HUDEP-2 (cell line): ENCODE results near the gene OR6M1.

Experiments used
- DNase-seq, 76 experiments: peaks; one replicate each; lab custom pipeline; 2025; ENCODE audit not compliant: unreplicated experiment in 76 of 76; lab: John Stamatoyannopoulos, UW

Gene OR6M1, protein sequence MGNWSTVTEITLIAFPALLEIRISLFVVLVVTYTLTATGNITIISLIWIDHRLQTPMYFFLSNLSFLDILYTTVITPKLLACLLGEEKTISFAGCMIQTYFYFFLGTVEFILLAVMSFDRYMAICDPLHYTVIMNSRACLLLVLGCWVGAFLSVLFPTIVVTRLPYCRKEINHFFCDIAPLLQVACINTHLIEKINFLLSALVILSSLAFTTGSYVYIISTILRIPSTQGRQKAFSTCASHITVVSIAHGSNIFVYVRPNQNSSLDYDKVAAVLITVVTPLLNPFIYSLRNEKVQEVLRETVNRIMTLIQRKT

DNA sequence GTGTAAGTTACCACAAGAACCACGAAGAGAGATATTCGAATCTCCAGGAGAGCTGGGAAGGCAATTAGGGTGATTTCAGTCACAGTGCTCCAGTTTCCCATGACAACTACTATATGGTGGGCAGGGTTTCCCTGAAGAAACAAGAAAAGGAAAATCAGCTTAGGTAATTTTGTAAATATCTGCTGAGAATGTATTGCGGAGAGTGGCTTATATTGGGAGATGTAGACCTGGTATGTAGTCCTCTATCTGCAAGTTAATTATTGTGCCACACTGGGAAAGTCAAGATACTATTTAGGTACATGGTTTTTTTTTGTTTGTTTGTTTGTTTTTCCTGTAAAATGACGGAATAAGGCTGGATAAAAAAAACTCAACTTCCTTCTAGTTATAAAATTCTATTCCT lies at the start of gene OR6M1:
Gene OR6M1 (minus strand): TSS at position 101 of the 400 bp plus-strand sequence. CDS start 0 bp downstream, at position 101.
- no peak for DNase-seq

- no peak for DNase-seq
Observed at GRCh38 chr11:123853038-123853437, 46.9 kb upstream of the OR6M1 start.

DNA sequence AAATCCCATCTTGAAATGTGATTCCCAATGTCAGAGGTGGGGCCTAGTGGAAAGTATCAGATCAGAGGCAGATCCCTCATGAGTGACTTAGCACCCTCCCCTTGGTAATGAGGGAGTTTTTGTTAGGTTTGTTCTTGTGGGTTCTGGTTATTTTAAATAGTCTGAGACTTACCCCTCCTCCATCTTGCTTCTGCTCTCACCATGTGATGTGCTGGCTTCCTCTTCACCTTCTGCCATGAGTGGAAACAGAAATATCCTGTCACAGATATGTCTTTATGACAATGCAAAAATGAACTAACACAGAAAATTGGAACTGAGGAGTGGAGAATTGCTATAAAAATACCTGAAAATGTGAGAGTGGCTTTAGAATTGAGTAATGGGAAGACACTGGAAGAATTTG lies 46.2 kb upstream of the OR6M1 start:
- no peak for DNase-seq

- no peak for DNase-seq
Observed at GRCh38 chr11:123851110-123851509, 45.0 kb upstream of the OR6M1 start.

DNA sequence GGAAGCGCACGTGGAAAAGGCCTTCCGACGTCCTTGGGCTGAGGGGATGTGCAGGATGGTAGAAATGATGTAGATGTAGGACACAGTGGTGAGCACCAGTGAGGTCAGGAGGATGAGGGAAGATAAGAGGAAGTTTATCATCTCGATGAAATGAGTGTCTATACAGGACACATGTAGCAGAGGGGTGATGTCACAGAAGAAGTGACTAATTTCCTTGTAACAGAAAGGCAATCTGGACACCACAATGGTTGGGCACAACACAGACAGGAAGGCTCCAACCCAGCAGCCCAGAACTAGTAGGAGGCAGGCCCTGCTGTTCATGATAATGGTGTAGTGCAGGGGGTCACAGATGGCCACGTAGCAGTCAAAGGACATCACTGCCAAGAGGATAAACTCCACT lies 35.0 kb upstream of the OR6M1 start:
- no peak for DNase-seq

- DNase-seq = no peak
Observed at GRCh38 chr11:123839131-123839530, 33.0 kb upstream of the OR6M1 start.

GRCh38 chr11:123838659-123839058 lies 32.5 kb upstream of the OR6M1 start:
- no peak for DNase-seq

DNA sequence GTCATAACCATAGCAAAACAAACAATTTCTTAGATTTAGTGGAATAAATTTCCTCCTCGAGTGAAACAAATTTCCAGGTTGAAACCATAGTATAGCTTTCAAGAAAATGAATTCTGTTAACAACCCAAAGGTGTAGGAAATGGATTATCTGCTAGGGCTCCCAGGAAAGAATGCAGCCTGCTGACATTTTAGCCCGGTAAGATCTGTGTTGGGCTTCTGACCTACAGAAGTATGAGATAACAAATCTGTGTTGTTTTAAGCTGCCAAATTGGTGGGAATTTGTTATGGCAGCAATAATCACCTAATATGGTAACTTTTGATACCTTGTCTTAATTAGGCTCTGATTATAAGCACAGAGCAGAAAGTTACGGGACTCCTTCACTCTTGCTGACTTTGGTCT lies 32.0 kb upstream of the OR6M1 start:
- DNase-seq = no peak

DNA sequence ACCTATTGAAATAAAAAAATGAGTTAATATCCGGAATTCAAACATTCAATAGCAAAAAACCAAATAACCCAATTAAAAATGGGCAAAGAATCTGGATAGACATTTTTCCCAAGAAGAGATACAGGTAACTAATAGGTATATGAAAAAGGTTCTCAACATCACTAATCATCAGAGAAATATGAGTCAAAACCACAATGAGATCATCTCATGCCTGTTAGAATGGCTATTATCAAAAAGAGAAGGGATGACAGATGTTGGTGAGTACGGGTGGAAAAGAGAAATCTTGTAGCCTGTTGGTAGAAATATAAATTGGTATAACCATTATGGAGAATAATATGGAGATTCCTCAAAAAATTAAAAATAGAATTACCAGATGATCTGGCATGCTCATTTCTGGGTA lies 26.9 kb upstream of the OR6M1 start:
- DNase-seq = no peak

DNA sequence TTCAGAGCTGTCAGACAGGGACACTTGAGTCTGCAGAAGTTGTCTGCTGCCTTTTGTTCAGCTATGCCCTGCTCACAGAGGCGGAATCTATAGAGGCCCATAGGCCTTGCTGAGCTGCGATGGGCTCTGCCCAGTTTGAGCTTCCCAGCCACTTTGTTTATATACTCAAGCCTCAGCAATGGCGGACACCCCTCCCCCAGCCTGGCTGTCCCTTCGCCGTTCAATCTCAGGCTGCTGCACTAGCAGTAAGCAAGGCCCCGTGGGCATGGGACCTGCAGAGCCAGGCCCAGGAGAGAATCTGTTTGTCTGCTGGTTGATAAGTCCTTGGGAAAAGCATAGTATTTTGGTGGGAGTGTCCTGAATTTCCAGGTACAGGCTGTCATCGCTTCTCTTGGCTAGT lies 23.6 kb upstream of the OR6M1 start:
- no peak for DNase-seq

- no peak for DNase-seq
Observed at GRCh38 chr11:123822599-123822998, 16.4 kb upstream of the OR6M1 start.

GRCh38 chr11:123822032-123822431 lies 15.9 kb upstream of the OR6M1 start:
- no peak for DNase-seq

DNA sequence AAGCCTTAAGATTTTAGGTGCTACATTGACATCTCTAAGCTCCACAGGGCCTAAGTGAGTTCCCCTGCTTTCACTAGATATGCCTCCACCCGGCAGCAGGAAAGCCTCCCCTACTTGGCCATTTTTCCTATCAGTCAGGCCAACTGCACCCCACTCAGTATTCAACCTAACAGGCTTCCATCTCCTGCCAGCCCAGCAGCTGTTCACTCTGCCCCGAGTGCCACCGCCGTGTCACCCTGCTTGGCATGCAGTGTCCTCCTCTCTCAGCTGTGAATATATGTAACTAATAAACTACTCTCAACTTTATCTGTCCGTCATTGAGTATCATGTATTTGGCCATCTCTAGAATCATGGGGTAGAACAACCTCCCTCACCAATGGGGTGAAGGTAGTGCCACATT lies 9.0 kb upstream of the OR6M1 start:
- no peak for DNase-seq

DNA sequence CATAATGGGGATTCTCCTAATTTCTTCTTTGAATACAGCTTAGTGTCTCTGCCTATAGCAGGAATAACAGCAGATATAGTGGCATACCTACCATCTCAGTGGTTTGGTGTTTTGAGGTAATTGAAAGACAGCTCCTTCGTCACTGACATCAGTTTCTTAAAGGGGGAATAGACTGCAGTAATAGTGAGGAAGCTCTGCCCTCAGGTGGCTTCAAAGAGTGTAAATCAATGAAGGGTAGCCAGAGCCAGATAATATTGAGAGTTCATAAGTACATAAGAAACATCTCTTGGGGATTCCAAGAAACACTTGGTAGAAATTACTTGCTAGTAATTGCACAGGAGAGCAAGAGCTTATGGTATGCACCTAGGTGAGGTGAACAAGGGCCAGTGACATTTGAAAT lies 4.4 kb downstream of the OR6M1 start:
- no peak for DNase-seq

GRCh38 chr11:123800036-123800435 lies 6.1 kb downstream of the OR6M1 start:
- no peak for DNase-seq

DNA sequence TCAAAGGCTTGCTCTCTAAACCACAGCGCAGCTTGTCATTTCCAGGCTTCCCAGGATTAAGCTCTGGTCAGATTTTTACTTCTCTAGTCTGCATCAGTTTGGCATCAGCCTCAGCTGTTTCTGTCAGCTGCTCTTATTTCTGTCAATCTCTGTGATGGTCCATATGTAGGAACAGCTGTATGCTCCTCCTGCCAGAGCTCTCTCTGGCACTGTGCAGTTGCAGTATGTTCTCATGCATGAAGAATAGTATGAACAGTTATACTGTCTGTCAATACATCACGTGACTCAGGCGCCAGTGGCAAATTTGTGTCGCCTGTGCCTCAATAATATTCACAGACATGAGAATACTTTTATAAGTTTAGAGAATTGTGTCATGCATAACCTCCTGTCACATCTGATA lies 6.7 kb downstream of the OR6M1 start:
- no peak for DNase-seq

DNA sequence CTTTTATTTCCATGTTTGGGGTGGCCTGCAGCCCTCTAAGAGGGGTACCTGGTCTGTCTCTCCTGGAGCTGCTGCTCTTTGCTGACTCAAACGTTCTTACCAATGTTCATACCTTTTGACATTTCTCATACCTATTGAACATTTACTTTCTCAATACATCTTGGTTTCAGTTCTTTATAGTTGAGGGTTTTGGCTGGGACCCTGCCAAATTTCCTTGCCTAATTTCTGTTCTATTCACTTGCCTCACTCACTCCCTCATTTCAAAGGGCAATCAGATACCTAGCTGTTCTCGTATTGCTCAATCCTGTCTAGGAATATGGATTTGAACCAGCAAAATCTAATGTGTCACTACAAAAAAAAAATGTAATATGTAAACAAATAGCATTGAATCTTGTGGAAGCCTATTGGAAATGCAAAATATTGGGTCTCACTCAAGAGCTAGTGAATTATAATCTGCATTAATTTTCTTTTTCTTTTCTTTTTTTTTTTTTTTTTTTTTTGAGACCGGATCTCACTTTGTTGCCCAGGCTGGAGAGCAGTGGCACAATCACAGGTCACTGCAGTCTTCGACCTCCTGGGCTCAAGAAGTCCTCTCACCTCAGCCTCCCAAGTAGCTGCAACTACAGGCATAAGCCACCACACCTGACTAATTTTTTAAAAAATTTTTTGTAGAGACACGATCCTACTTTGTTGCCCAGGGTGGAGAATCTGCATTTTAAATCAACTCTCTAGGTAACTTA lies 7.5 kb downstream of the OR6M1 start:
- no peak for DNase-seq

DNA sequence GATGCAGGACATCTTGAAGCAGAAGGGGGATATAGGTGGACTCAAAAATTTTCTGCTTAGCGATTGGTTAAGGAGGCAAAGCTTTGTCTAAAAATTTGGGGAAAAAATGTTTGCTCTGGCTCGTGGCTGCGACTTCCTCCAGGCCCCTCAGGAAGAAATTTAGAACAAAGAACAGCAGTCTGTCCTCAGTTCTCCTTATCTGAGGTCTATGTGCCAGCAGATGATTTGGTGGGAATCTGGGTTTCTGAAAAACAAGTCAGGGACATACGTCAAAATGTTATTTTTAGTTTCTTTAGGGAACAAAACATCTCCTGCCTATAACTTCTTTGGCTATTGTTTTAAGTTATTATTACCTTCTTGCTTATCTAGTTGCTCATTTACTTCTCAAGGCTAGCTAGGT lies 8.1 kb downstream of the OR6M1 start:
- DNase-seq = no peak

- no peak for DNase-seq
Observed at GRCh38 chr11:123797541-123797940, 8.6 kb downstream of the OR6M1 start.

DNA sequence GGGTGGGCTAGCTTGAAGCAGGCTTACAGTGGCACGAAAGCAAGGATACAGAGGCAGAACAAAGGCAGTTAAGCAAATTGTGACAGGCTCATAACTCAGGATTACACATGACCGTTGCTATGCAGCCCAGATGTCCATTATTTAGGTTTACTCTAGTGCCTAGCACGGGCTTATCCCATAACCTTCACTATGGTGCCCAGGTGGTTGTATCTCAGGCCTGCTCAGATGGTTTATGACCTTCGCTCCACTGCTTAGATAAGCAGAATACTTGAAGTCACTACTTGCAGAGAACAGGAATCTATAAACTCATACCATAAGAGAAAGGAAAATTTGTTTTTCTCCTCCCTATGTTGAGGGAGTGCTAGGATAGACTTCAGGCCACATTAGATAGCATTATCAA lies 9.0 kb downstream of the OR6M1 start:
- DNase-seq = no peak

GRCh38 chr11:123796226-123796625 lies 9.9 kb downstream of the OR6M1 start:
- no peak for DNase-seq

- no peak for DNase-seq
Observed at GRCh38 chr11:123783536-123783935, 22.6 kb downstream of the OR6M1 start.
